ENCODE measurements around the gene PCDHGA3. TPM values are rescaled to one million over a fixed set of nuclear protein-coding genes. Genes with fewer than 3 reads are reported as not detected.

The PCDHGA3 gene
- total and polyA plus RNA-seq, 2 experiments from 2014 or later, result not detected

DNA sequence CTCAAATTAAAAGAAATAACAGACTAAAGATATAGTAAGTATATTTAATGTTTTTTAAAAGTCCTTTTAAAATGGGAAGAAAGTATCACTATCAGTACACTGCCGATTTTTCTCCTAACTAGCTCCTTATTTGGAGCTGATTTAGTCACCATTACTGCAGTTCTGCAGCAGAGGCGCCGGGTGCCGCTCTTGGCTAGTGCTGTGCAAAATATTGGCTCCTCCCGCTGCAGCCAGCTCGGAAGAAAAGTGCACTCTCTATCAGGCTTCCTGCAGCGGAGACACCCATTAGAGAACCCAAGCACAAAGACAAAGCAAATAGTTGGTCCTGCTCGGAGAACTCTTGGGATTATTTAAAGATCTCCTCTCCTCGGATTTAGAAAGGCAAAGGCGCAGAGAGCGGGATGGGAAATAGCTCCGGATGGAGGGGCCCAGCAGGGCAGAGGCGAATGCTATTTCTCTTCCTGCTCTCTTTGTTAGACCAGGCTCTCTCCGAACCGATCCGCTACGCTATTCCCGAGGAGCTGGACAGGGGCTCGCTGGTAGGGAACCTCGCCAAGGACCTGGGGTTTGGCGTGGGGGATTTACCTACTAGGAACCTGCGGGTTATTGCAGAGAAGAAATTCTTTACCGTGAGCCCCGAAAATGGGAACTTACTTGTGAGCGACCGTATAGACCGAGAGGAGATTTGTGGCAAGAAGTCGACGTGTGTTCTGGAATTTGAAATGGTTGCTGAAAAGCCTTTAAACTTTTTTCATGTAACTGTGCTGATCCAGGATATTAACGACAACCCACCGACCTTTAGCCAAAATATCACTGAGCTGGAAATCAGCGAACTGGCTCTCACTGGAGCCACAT, 26.6 kb downstream of the PCDHGA3 start, which contains the start of gene PCDHGB3:
Gene PCDHGB3, plus strand, starts transcription at position 249 of the 855 bp plus-strand sequence. Its CDS starts 153 bp downstream, at position 402.
- no peaks in the 10 kb centered on the region for H3K9me2 ChIP-seq (replicated peaks; ENCODE audit: insufficient read depth)
- no peaks in the 10 kb centered on the region for H3K36me3 ChIP-seq (replicated peaks; ENCODE audit: insufficient read depth, low read depth)
- no peak within 1 kb of the TSS for H3K4me2 ChIP-seq
- no peaks in the 10 kb centered on the region for H3K27me3 ChIP-seq
- no peak within 1 kb of the TSS for H3K27ac ChIP-seq
- H3K9me3 ChIP-seq (ENCODE audit: low read depth), result no peaks in the 10 kb centered on the region
- no peak within 1 kb of the TSS for H2AFZ ChIP-seq
- 90% methylated on average over 32 of the region's 32 CpGs for WGBS (ENCODE audit: low lambda C conversion rate, missing lambda C conversion rate)
- H3K79me2 ChIP-seq, result no peaks in the 10 kb centered on the region
- DNase-seq (ENCODE audit: low spot score), result no peak
- TF ChIP-seq EZH2phosphoT487 (IDR thresholded peaks at IDR 0.05; ENCODE audit: low read depth, severe bottlenecking, unreplicated experiment) (no peak), EZH2 (IDR thresholded peaks at IDR 0.05; ENCODE audit: borderline replicate concordance) (no peak)
- TF ChIP-seq, protein P1, sequence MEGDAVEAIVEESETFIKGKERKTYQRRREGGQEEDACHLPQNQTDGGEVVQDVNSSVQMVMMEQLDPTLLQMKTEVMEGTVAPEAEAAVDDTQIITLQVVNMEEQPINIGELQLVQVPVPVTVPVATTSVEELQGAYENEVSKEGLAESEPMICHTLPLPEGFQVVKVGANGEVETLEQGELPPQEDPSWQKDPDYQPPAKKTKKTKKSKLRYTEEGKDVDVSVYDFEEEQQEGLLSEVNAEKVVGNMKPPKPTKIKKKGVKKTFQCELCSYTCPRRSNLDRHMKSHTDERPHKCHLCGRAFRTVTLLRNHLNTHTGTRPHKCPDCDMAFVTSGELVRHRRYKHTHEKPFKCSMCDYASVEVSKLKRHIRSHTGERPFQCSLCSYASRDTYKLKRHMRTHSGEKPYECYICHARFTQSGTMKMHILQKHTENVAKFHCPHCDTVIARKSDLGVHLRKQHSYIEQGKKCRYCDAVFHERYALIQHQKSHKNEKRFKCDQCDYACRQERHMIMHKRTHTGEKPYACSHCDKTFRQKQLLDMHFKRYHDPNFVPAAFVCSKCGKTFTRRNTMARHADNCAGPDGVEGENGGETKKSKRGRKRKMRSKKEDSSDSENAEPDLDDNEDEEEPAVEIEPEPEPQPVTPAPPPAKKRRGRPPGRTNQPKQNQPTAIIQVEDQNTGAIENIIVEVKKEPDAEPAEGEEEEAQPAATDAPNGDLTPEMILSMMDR (IDR thresholded peaks at IDR 0.05; ENCODE audit: poor library complexity), result no peak
- no peak within 1 kb of the TSS for H3K4me3 ChIP-seq
- no peaks in the 10 kb centered on the region for H4K20me1 ChIP-seq (ENCODE audit: insufficient read depth, poor library complexity, severe bottlenecking)
- H3K4me1 ChIP-seq (ENCODE audit: insufficient read depth), result no peaks in the 10 kb centered on the region

DNA sequence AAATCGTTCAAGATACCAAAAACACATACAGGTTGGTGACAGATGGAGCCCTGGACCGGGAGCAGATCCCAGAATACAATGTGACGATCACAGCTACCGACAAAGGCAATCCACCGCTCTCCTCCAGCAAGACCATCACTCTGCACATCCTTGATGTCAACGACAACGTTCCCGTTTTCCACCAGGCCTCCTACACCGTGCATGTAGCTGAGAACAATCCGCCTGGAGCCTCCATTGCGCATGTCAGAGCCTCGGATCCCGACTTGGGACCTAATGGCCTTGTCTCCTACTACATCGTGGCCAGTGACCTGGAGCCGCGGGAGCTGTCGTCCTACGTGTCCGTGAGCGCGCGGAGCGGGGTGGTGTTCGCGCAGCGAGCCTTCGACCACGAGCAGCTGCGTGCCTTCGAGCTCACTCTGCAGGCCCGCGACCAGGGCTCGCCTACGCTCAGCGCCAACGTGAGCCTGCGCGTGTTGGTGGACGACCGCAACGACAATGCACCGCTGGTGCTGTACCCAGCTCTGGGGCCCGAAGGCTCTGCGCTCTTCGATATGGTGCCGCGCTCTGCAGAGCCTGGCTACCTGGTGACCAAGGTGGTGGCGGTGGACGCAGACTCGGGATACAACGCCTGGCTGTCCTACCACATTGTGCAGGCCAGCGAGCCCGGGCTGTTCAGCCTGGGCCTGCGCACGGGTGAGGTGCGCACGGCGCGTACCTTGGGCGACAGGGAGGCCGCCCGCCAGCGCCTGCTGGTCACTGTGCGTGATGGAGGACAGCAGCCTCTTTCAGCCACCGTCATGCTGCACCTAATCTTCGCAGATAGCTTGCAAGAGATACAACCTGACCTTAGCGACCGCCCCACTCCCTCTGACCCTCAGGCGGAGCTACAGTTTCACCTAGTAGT, 28.2 kb downstream of the PCDHGA3 start:
- no peaks in the 10 kb centered on the region for H3K9me2 ChIP-seq (replicated peaks; ENCODE audit: insufficient read depth)
- H3K4me1 ChIP-seq (ENCODE audit: insufficient read depth), result no peaks in the 10 kb centered on the region
- WGBS (ENCODE audit: low lambda C conversion rate, missing lambda C conversion rate), result 97% methylated on average over 65 of the region's 69 CpGs
- no peaks in the 10 kb centered on the region for H3K27me3 ChIP-seq
- H2AFZ ChIP-seq, result no peak overlapping the region
- H3K9me3 ChIP-seq (ENCODE audit: low read depth), result no peaks in the 10 kb centered on the region
- no peak overlapping the region for H3K27ac ChIP-seq
- H4K20me1 ChIP-seq (ENCODE audit: insufficient read depth, poor library complexity, severe bottlenecking), result no peaks in the 10 kb centered on the region
- no peak for DNase-seq (ENCODE audit: low spot score)
- no peak overlapping the region for H3K4me2 ChIP-seq
- TF ChIP-seq EZH2 (IDR thresholded peaks at IDR 0.05; ENCODE audit: borderline replicate concordance), result no peak
- TF ChIP-seq EZH2phosphoT487 (IDR thresholded peaks at IDR 0.05; ENCODE audit: low read depth, severe bottlenecking, unreplicated experiment), result no peak
- TF ChIP-seq, protein P1 (IDR thresholded peaks at IDR 0.05; ENCODE audit: poor library complexity), result no peak
- no peaks in the 10 kb centered on the region for H3K79me2 ChIP-seq
- no peak overlapping the region for H3K4me3 ChIP-seq
- H3K36me3 ChIP-seq (replicated peaks; ENCODE audit: insufficient read depth, low read depth), result no peaks in the 10 kb centered on the region

DNA sequence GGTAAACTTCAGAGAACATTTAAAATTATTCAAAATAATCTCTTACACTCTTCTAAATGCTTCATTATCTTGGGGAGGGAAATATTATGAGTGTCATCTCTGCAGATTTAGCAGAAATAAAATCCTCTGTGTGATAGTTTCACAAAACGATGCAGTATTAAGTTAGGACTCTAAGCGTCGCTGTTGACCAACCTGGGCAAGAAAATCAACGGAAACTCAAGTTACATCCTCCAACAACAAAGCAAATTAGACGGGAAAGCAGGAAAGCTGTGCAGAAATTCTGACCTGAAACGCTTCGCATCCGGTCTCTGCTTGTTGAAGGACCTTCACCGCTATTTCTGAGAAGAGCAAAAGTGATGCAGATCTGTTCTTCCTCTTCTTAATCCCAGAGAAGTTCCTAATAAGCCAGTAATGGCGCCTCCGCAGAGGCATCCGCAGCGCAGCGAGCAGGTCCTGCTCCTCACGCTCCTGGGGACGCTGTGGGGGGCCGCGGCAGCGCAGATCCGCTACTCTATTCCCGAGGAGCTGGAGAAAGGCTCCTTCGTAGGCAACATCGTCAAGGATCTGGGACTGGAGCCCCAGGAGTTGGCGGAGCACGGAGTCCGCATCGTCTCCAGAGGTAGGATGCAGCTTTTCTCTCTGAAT, 30.2 kb downstream of the PCDHGA3 start, which contains the start of gene PCDHGA6:
Gene PCDHGA6, plus strand, starts transcription at position 219 of the 645 bp plus-strand sequence. Its CDS starts 193 bp downstream, at position 412.
- Histone ChIP-seq H3K4me2 (no peak within 1 kb of the TSS), H3K27me3 (no peaks in the 10 kb centered on the region), H3K36me3 (replicated peaks; ENCODE audit: insufficient read depth, low read depth) (no peaks in the 10 kb centered on the region), H3K4me3 (no peak within 1 kb of the TSS), H3K4me1 (ENCODE audit: insufficient read depth) (no peaks in the 10 kb centered on the region), H3K9me3 (ENCODE audit: low read depth) (no peaks in the 10 kb centered on the region), H2AFZ (no peak within 1 kb of the TSS), H3K27ac (no peak within 1 kb of the TSS), H3K79me2 (no peaks in the 10 kb centered on the region), H3K9me2 (replicated peaks; ENCODE audit: insufficient read depth) (no peaks in the 10 kb centered on the region), H4K20me1 (ENCODE audit: insufficient read depth, poor library complexity, severe bottlenecking) (no peaks in the 10 kb centered on the region)
- WGBS (ENCODE audit: low lambda C conversion rate, missing lambda C conversion rate), result 94% methylated on average over 27 of the region's 27 CpGs
- TF ChIP-seq, protein P1 (IDR thresholded peaks at IDR 0.05; ENCODE audit: poor library complexity), result no peak
- no peak for TF ChIP-seq EZH2phosphoT487 (IDR thresholded peaks at IDR 0.05; ENCODE audit: low read depth, severe bottlenecking, unreplicated experiment)
- TF ChIP-seq EZH2 (IDR thresholded peaks at IDR 0.05; ENCODE audit: borderline replicate concordance), result no peak
- DNase-seq (ENCODE audit: low spot score), result no peak

All from hepatocyte (in vitro differentiated cells).